MM.1S (cell line): ENCODE measurements around the gene TLE5.

Experiments used
- EZH2 ChIP-seq: fragments of 300-600 bp; sonication (generic); optimal IDR thresholded peaks from 2 replicates; pipeline ENCODE3; 2017; ENCODE audit warnings: low read depth, mild to moderate bottlenecking, antibody characterized with exemption, low read length, mixed read lengths
- EZH2phosphoT487 ChIP-seq: fragments of 300-600 bp; sonication (generic); IDR thresholded peaks from 2 replicates; pipeline ENCODE4 v1.6.1; 2018; ENCODE audit warnings: antibody characterized with exemption, low read length
- TF ChIP-seq, protein P1 (sequence below): fragments of 300-600 bp; sonication (generic); IDR thresholded peaks from 2 replicates; pipeline ENCODE4 v1.5.1; 2016; ENCODE audit warnings: antibody characterized with exemption, low read length, mixed read lengths

GRCh38 chr19:3010871-3011270, 51.4 kb downstream of the TLE5 start:
- TF ChIP-seq EZH2 (no peak), EZH2phosphoT487 (no peak)
- TF ChIP-seq, protein P1, sequence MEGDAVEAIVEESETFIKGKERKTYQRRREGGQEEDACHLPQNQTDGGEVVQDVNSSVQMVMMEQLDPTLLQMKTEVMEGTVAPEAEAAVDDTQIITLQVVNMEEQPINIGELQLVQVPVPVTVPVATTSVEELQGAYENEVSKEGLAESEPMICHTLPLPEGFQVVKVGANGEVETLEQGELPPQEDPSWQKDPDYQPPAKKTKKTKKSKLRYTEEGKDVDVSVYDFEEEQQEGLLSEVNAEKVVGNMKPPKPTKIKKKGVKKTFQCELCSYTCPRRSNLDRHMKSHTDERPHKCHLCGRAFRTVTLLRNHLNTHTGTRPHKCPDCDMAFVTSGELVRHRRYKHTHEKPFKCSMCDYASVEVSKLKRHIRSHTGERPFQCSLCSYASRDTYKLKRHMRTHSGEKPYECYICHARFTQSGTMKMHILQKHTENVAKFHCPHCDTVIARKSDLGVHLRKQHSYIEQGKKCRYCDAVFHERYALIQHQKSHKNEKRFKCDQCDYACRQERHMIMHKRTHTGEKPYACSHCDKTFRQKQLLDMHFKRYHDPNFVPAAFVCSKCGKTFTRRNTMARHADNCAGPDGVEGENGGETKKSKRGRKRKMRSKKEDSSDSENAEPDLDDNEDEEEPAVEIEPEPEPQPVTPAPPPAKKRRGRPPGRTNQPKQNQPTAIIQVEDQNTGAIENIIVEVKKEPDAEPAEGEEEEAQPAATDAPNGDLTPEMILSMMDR, result no peak
